Measurements from ENCODE around the gene RBP2.

DNA sequence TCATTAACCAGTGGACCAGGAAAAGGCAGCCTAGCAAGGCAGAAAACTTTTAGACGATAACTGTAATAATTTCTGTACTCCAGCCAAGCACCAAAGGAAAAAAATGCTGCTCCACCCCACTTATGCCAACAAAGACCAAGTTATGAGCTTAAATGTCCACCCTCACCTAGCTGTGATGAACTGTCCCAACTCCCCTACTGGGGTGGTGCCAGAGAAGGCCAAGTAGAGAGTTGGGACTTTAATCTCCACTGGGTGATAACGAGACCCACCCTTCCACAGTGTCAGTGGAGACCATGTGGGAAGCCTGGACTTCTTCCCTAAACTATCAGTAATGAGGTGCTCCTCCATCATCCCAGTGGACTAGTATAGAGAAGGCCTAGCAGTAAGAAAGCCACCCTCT, 53.1 kb downstream of the RBP2 start:
- TF ChIP-seq, protein P1, sequence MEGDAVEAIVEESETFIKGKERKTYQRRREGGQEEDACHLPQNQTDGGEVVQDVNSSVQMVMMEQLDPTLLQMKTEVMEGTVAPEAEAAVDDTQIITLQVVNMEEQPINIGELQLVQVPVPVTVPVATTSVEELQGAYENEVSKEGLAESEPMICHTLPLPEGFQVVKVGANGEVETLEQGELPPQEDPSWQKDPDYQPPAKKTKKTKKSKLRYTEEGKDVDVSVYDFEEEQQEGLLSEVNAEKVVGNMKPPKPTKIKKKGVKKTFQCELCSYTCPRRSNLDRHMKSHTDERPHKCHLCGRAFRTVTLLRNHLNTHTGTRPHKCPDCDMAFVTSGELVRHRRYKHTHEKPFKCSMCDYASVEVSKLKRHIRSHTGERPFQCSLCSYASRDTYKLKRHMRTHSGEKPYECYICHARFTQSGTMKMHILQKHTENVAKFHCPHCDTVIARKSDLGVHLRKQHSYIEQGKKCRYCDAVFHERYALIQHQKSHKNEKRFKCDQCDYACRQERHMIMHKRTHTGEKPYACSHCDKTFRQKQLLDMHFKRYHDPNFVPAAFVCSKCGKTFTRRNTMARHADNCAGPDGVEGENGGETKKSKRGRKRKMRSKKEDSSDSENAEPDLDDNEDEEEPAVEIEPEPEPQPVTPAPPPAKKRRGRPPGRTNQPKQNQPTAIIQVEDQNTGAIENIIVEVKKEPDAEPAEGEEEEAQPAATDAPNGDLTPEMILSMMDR (IDR thresholded peaks at IDR 0.05), result no peak
- TF ChIP-seq EZH2 (IDR thresholded peaks at IDR 0.05), result no peak
- no peak for TF ChIP-seq EZH2phosphoT487 (IDR thresholded peaks at IDR 0.05)
